Islet precursor cell (in vitro differentiated cells): Measurements from ENCODE around the gene QRICH1.

ENCODE experiments used
- DNase-seq: peaks from one replicate; pipeline ENCODE4 v3.0.0-alpha.2; 2018

Gene QRICH1

GRCh38 chr3:48991851-48992545 lies 101.9 kb downstream of the QRICH1 start:
- DNase-seq: no peak

GRCh38 chr3:48990636-48991469 lies 103.0 kb downstream of the QRICH1 start:
- peak; percentile 68 for DNase-seq

GRCh38 chr3:48989796-48990635 lies 103.9 kb downstream of the QRICH1 start, which contains the start of gene P4HTM:
Gene P4HTM, plus strand, starts transcription at chr3:48990241. Its CDS starts 16 bp downstream, at chr3:48990257.
- DNase-seq: peak; percentile 97

- peak; percentile 84 for DNase-seq
Observed at GRCh38 chr3:48989126-48989795, 104.6 kb downstream of the QRICH1 start.

- DNase-seq: no peak
Observed at GRCh38 chr3:48985831-48986376, 108.0 kb downstream of the QRICH1 start.

- no peak for DNase-seq
Observed at GRCh38 chr3:48984663-48985062, 109.2 kb downstream of the QRICH1 start.

- no peak for DNase-seq
Observed at GRCh38 chr3:48983096-48983495, 110.8 kb downstream of the QRICH1 start.

GRCh38 chr3:48982686-48983085 lies 111.2 kb downstream of the QRICH1 start:
- no peak for DNase-seq

GRCh38 chr3:48982016-48982415 lies 111.9 kb downstream of the QRICH1 start:
- no peak for DNase-seq

GRCh38 chr3:48980295-48980694 lies 113.6 kb downstream of the QRICH1 start:
- DNase-seq: no peak
